Large intestine (tissue), 1 donor: ENCODE data around the gene SLC4A8. TPM values are rescaled to one million over a fixed set of nuclear protein-coding genes. Genes with fewer than 3 reads are reported as not detected.

ENCODE experiments used
- polyA plus RNA-seq: library from polyadenylated mRNA; unstranded; fragments of 120-200 nt; gene quantifications from one replicate; pipeline ENCODE4 v1.2.1, GENCODE V29; 2013

Gene SLC4A8
- polyA plus RNA-seq, 1 donor: 6.3 TPM

Other genes with a start within 250 kb of the SLC4A8 start
- gene POU6F1, start 206.8 kb upstream of the SLC4A8 start, polyA plus RNA-seq: 6.8 TPM
- gene DAZAP2, start 186.0 kb upstream of the SLC4A8 start, polyA plus RNA-seq: 398 TPM
- 25.3 TPM for gene SMAGP, start 154.4 kb upstream of the SLC4A8 start, polyA plus RNA-seq
- 7.0 TPM for gene BIN2, start 100.7 kb upstream of the SLC4A8 start, polyA plus RNA-seq
- gene CELA1, start 78.2 kb upstream of the SLC4A8 start, polyA plus RNA-seq: not detected
- gene GALNT6, start 33.4 kb upstream of the SLC4A8 start, polyA plus RNA-seq: 31.1 TPM
- 1.4 TPM for gene SCN8A, start 166.4 kb downstream of the SLC4A8 start, polyA plus RNA-seq